SU-DHL-6 (cell line): Measurements from ENCODE around the gene MARK2.

Source experiments
- H2AFZ ChIP-seq: fragments of 200-600 bp; sonication (generic); 2 replicates; pipeline ENCODE4 v1.6.1; 2014; ENCODE audit warnings: low read depth, mild to moderate bottlenecking, moderate library complexity, mixed read lengths, antibody characterized with exemption, low read length; ENCODE audit not compliant: severe bottlenecking
- H3F3A ChIP-seq: fragments of 200-600 bp; shearing (Covaris generic); 2 replicates; pipeline ENCODE4 v1.6.0; 2016; ENCODE audit warnings: antibody characterized with exemption, mild to moderate bottlenecking; ENCODE audit not compliant: insufficient read depth
- H3K27ac ChIP-seq: fragments of 200-600 bp; sonication (generic); 2 replicates; pipeline ENCODE4 v1.5.1; 2016; ENCODE audit warnings: low read depth, mild to moderate bottlenecking, low read length, moderate library complexity, mixed read lengths
- H3K27me3 ChIP-seq: fragments of 200-600 bp; sonication (generic), shearing (Covaris generic); 2 replicates; pipeline ENCODE4 v1.6.0; 2014; ENCODE audit warnings: mild to moderate bottlenecking, low read length
- H3K36me3 ChIP-seq: fragments of 200-600 bp; sonication (generic); 2 replicates; pipeline ENCODE4 v1.6.1; 2014; ENCODE audit warnings: mild to moderate bottlenecking, low read length, mixed read lengths
- H3K4me2 ChIP-seq: fragments of 300-600, 200-600 bp; shearing (Covaris generic), sonication (generic); 2 replicates; pipeline ENCODE4 v1.6.0; 2014; ENCODE audit warnings: low read length, low read depth, mild to moderate bottlenecking; ENCODE audit not compliant: poor library complexity, severe bottlenecking
- H3K4me3 ChIP-seq: fragments of 200-600 bp; sonication (generic); 2 replicates; pipeline ENCODE4 v1.5.1; 2014; ENCODE audit warnings: antibody characterized with exemption, low read length, mild to moderate bottlenecking, mixed read lengths; ENCODE audit not compliant: insufficient read depth, poor library complexity, severe bottlenecking
- H3K79me2 ChIP-seq: fragments of 200-600 bp; sonication (generic); 2 replicates; pipeline ENCODE4 v1.6.1; 2014; ENCODE audit warnings: mild to moderate bottlenecking, low read length, moderate library complexity; ENCODE audit not compliant: insufficient read depth
- H3K9ac ChIP-seq: fragments of 200-600 bp; sonication (generic); 2 replicates; pipeline ENCODE4 v1.7.0; 2014; ENCODE audit warnings: mild to moderate bottlenecking, low read length
- H3K9me2 ChIP-seq: fragments of 200-600 bp; sonication (generic); replicated peaks from 2 replicates; pipeline ENCODE4 v1.6.1; 2014; ENCODE audit warnings: low read length; ENCODE audit not compliant: insufficient read depth
- H3K9me3 ChIP-seq: fragments of 200-600 bp; sonication (generic); 2 replicates; pipeline ENCODE4 v1.6.1; 2014; ENCODE audit warnings: low read length, mixed read lengths; ENCODE audit not compliant: insufficient read depth
- H4K20me1 ChIP-seq: fragments of 200-600 bp; sonication (generic); 2 replicates; pipeline ENCODE4 v1.6.1; 2014; ENCODE audit warnings: low read depth, mild to moderate bottlenecking, antibody characterized with exemption, low read length, moderate library complexity, mixed read lengths
- EZH2phosphoT487 ChIP-seq: fragments of 200-600 bp; sonication (generic), shearing (Covaris generic); conservative IDR thresholded peaks from 2 replicates; pipeline ENCODE4 v1.6.1; 2018; ENCODE audit warnings: mild to moderate bottlenecking, antibody characterized with exemption, low read length, moderate library complexity, mixed read lengths
- TF ChIP-seq, protein P1 (sequence below): fragments of 200-600 bp; sonication (generic); IDR thresholded peaks from one replicate; pipeline ENCODE4 v1.5.1; 2017; ENCODE audit warnings: antibody characterized with exemption, mild to moderate bottlenecking, low read length, moderate library complexity; ENCODE audit not compliant: insufficient read depth, poor library complexity, severe bottlenecking

MARK2 gene

DNA sequence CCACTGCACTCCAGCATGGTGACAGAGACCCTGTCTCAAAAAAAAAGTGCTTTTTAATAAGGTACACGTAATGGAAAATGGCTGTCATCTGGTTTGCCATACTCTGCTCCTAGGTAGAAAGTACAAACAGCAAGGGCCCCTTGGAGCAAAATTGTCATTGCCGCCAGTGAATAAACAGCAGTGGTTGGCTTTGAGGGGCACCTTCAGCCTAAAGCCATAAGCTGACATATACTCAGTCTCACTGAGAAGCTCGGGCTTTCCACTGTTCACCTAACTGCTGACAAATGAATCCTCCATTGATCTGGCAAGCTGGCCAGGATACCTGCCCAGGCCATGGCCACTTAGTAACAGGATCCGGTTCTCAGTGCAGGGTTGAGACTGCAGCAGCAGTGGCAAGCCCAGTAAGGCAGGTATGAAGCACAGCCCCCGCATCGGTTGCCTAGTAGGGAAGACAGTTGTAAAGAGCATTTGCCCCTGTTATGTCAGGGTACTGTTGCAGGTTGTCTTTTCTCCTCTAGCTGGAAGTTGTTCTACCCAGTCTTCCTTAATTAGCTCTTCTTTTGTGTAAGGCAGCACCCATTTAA is 38.8 kb downstream of the MARK2 start:
- H4K20me1 ChIP-seq = no peaks in the 10 kb centered on the region; the same call in 1 of the 2 replicates
- H3K79me2 ChIP-seq = peaks cover 83% of the 10 kb centered on the region

DNA sequence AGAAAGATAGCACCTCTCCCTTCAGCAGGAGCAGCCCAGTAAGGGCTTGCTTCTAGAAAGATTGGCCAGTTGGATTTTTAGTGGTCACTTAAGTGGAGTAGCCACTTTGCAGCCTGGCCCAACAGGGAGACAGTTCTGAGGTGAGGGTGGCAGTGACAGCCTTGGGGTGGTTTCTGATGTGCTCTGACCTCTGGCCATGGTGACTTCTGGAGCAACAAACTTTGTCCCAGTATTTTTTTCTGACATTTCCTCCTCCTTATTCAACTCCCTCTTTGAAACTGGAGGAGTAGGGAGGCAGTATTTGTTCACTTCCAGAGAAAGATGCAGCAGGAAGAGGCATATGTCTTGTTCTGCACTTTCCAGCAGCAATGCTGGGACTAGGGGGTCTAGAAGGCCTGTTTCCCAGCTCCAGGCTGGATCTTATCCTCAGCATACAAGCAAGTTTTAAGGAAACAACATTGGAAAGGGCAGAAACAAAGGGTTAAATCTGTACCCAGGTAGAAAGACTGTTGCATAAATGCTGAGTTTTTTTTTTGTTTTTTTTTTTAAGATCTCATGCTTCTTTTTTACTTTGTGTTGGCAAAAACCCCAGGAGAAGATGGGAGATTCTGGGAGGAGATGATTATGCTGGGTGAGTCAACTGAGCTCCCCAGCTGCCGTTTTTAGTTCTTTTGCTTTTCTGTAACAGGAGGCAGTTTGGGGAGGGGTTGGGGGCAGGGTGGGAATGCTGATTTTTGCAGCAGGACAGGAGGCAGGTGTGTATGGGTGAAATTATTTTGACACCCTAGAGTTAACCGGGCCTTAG is 40.9 kb downstream of the MARK2 start:
- Histone ChIP-seq H3K9me3 (no peaks in the 10 kb centered on the region), H3K4me2 (no peak overlapping the region), H3K36me3 (no peaks in the 10 kb centered on the region), H3K9me2 (no peaks in the 10 kb centered on the region), H3K9ac (no peak overlapping the region), H4K20me1 (no peaks in the 10 kb centered on the region), H3K4me3 (no peak overlapping the region), H3K27ac (no peak overlapping the region), H3K79me2 (peaks cover 81% of the 10 kb centered on the region), H2AFZ (no peak overlapping the region), H3K27me3 (no peaks in the 10 kb centered on the region), H3F3A (no peaks in the 10 kb centered on the region)
- TF ChIP-seq, protein P1, sequence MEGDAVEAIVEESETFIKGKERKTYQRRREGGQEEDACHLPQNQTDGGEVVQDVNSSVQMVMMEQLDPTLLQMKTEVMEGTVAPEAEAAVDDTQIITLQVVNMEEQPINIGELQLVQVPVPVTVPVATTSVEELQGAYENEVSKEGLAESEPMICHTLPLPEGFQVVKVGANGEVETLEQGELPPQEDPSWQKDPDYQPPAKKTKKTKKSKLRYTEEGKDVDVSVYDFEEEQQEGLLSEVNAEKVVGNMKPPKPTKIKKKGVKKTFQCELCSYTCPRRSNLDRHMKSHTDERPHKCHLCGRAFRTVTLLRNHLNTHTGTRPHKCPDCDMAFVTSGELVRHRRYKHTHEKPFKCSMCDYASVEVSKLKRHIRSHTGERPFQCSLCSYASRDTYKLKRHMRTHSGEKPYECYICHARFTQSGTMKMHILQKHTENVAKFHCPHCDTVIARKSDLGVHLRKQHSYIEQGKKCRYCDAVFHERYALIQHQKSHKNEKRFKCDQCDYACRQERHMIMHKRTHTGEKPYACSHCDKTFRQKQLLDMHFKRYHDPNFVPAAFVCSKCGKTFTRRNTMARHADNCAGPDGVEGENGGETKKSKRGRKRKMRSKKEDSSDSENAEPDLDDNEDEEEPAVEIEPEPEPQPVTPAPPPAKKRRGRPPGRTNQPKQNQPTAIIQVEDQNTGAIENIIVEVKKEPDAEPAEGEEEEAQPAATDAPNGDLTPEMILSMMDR = no peak
- no peak for TF ChIP-seq EZH2phosphoT487

More for the DNA sequence above, 38.8 kb downstream of the MARK2 start:
- H3K36me3 ChIP-seq = no peaks in the 10 kb centered on the region
- H3K4me3 ChIP-seq = no peak overlapping the region
- no peak overlapping the region for H3K9ac ChIP-seq
- H3K9me3 ChIP-seq = no peaks in the 10 kb centered on the region
- no peak overlapping the region for H3K27ac ChIP-seq
- H3F3A ChIP-seq = no peaks in the 10 kb centered on the region
- no peaks in the 10 kb centered on the region for H3K27me3 ChIP-seq
- no peak for TF ChIP-seq EZH2phosphoT487
- TF ChIP-seq, protein P1 = no peak
- no peaks in the 10 kb centered on the region for H3K9me2 ChIP-seq
- no peak overlapping the region for H2AFZ ChIP-seq
- H3K4me2 ChIP-seq = no peak overlapping the region

DNA sequence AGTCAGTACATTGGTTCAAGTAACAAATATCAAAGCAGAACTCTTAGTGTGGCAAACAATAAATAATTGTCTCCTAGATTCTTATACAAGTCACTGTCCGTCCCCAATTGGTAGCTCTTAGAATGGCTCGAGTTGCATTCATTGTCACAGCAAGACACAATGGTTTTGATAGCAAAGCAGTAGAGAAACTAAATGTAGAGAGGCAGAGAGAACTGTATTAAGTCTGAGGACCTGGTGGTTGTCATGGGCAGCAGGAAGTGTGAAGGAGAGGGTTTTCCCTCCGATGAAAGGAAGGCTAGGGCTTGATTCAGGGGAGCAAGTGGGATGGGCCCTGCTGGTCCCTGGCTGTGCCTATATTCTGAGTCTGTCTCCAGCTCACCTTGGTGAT is 41.5 kb downstream of the MARK2 start:
- no peak overlapping the region for H2AFZ ChIP-seq
- H3F3A ChIP-seq = no peaks in the 10 kb centered on the region
- no peaks in the 10 kb centered on the region for H3K9me2 ChIP-seq
- H3K9me3 ChIP-seq = no peaks in the 10 kb centered on the region
- H4K20me1 ChIP-seq = no peaks in the 10 kb centered on the region
- H3K4me3 ChIP-seq = no peak overlapping the region
- H3K27ac ChIP-seq = no peak overlapping the region
- H3K36me3 ChIP-seq = no peaks in the 10 kb centered on the region
- no peaks in the 10 kb centered on the region for H3K27me3 ChIP-seq
- TF ChIP-seq, protein P1 = no peak
- TF ChIP-seq EZH2phosphoT487 = no peak
- H3K4me2 ChIP-seq = no peak overlapping the region
- H3K9ac ChIP-seq = no peak overlapping the region
- H3K79me2 ChIP-seq = peaks cover 79% of the 10 kb centered on the region
